ENCODE measurements around the gene ZNF587B.
"Not testable (repeated sequence)": the region's sequence is repeated elsewhere in the genome, so short reads cannot be mapped to it uniquely, and the experiment has no call there.

Gene ZNF587B

GRCh38 chr19:57830071-57830602, at the start of gene ZNF587B:
TSS of gene ZNF587B (plus strand) at chr19:57830299. CDS start at chr19:57830529, 230 bp downstream.
- Histone ChIP-seq H3K4me3 (ENCODE audit: low read depth, low read length) (peak within 1 kb of the TSS; percentile 67), H3K27me3 (ENCODE audit: insufficient read depth, low read depth, severe bottlenecking) (no peaks in the 10 kb centered on the region), H3K9me3 (ENCODE audit: severe bottlenecking) (no peaks in the 10 kb centered on the region), H3K36me3 (0 out of 2 replicates have a peak, but pooled peaks cover 9% of the 10 kb centered on the region), H3K27ac (peak within 1 kb of the TSS; percentile 84)
- peak; percentile 91 for DNase-seq
- no peak for TF ChIP-seq CTCF (IDR thresholded peaks at IDR 0.05; ENCODE audit: low read depth, low read length)

- Histone ChIP-seq H3K27ac (no peak overlapping the region), H3K36me3 (peaks cover 7% of the 10 kb centered on the region), H3K4me3 (ENCODE audit: low read depth, low read length) (no peak overlapping the region), H3K27me3 (ENCODE audit: insufficient read depth, low read depth, severe bottlenecking) (no peaks in the 10 kb centered on the region), H3K9me3 (ENCODE audit: severe bottlenecking) (no peaks in the 10 kb centered on the region)
- DNase-seq, result no peak
- TF ChIP-seq CTCF (IDR thresholded peaks at IDR 0.05; ENCODE audit: low read depth, low read length), result no peak
These were observed 43.8 kb upstream of the ZNF587B start for GRCh38 chr19:57786286-57786685.

GRCh38 chr19:57786906-57787305, 43.2 kb upstream of the ZNF587B start:
- Histone ChIP-seq H3K27ac (no peak overlapping the region), H3K9me3 (ENCODE audit: severe bottlenecking) (no peaks in the 10 kb centered on the region), H3K36me3 (peaks cover 8% of the 10 kb centered on the region), H3K4me3 (ENCODE audit: low read depth, low read length) (no peak overlapping the region), H3K27me3 (ENCODE audit: insufficient read depth, low read depth, severe bottlenecking) (no peaks in the 10 kb centered on the region)
- no peak for TF ChIP-seq CTCF (IDR thresholded peaks at IDR 0.05; ENCODE audit: low read depth, low read length)
- no peak for DNase-seq

GRCh38 chr19:57788114-57788692, 41.9 kb upstream of the ZNF587B start:
- no peak for TF ChIP-seq CTCF (IDR thresholded peaks at IDR 0.05; ENCODE audit: low read depth, low read length)
- Histone ChIP-seq H3K36me3 (peaks cover 15% of the 10 kb centered on the region), H3K27me3 (ENCODE audit: insufficient read depth, low read depth, severe bottlenecking) (no peaks in the 10 kb centered on the region), H3K4me3 (ENCODE audit: low read depth, low read length) (no peak overlapping the region), H3K9me3 (ENCODE audit: severe bottlenecking) (no peaks in the 10 kb centered on the region), H3K27ac (no peak overlapping the region)
- DNase-seq, result no peak

GRCh38 chr19:57789288-57789687, 40.8 kb upstream of the ZNF587B start:
- Histone ChIP-seq H3K27me3 (ENCODE audit: insufficient read depth, low read depth, severe bottlenecking) (no peaks in the 10 kb centered on the region), H3K27ac (no peak overlapping the region), H3K4me3 (ENCODE audit: low read depth, low read length) (no peak overlapping the region), H3K9me3 (ENCODE audit: severe bottlenecking) (no peaks in the 10 kb centered on the region), H3K36me3 (peaks cover 20% of the 10 kb centered on the region)
- no peak for TF ChIP-seq CTCF (IDR thresholded peaks at IDR 0.05; ENCODE audit: low read depth, low read length)
- no peak for DNase-seq

- H3K4me3 ChIP-seq (ENCODE audit: low read depth, low read length); DNase-seq; H3K9me3 ChIP-seq (ENCODE audit: severe bottlenecking); H3K27ac ChIP-seq; H3K27me3 ChIP-seq (ENCODE audit: insufficient read depth, low read depth, severe bottlenecking): not testable (repeated sequence)
- peaks cover 21% of the 10 kb centered on the region for H3K36me3 ChIP-seq
These were observed 33.5 kb upstream of the ZNF587B start for GRCh38 chr19:57796580-57796979.
